B cell (primary cell): ENCODE results near the gene DEAF1. TPM values are rescaled to one million over a fixed set of nuclear protein-coding genes. Genes with fewer than 3 reads are reported as not detected.

ENCODE experiments used
- ATAC-seq: fragments of 200-7000 bp; cut with Tn5 transposase; one replicate; pipeline ENCODE4 v1.10.0; 2021; ENCODE audit warnings: low read depth, mild to moderate bottlenecking, moderate number of reproducible peaks, moderate library complexity
- CTCF ChIA-PET: fragments of 350-600 bp; sonication (Branson Sonifier 250); formaldehyde crosslinking; loops from one replicate; lab custom pipeline; 2021; ENCODE audit warnings: antibody characterized with exemption, inconsistent platforms; lab: Charles Lee
- POLR2A ChIA-PET: fragments of 350-600 bp; sonication (Branson Sonifier 250); formaldehyde crosslinking; loops from one replicate; lab custom pipeline; 2021; ENCODE audit warnings: antibody characterized with exemption; lab: Charles Lee
- DNase-seq: peaks from one replicate; pipeline ENCODE4 v3.0.0; 2013
- H2AFZ ChIP-seq: 2 replicates; pipeline ENCODE4 v1.6.1; 2012; ENCODE audit warnings: mild to moderate bottlenecking, low read depth, low read length; ENCODE audit not compliant: insufficient read depth, poor library complexity, severe bottlenecking
- H3K27ac ChIP-seq, 2 donors: 1 replicate in 1 of 2; 2 replicates in 1 of 2; pipeline ENCODE4 v1.5.1; 2012 to 2013; ENCODE audit warnings: low read length in 2 of 2, mild to moderate bottlenecking in 2 of 2, moderate library complexity in 1 of 2
- H3K27me3 ChIP-seq, 4 experiments: fragments of 200-600 bp in 1 of 4; sonication (generic) in 1 of 4; replicated peaks in 1 of 4; 1 replicate in 2 of 4; 2 replicates in 2 of 4; pipeline versions ENCODE4 v1.6.1 to v1.7.0; 2013 to 2016; ENCODE audit warnings: low read length in 3 of 4, mild to moderate bottlenecking in 2 of 4, mixed read lengths in 1 of 4, moderate library complexity in 1 of 4; ENCODE audit not compliant: insufficient read depth in 4 of 4, control insufficient read depth in 3 of 4; ENCODE audit errors: control extremely low read depth in 1 of 4
- H3K36me3 ChIP-seq, 2 experiments: replicated peaks in 1 of 2; 1 replicate in 1 of 2; 2 replicates in 1 of 2; pipeline versions ENCODE4 v1.6.1 to v1.7.1; 2013; ENCODE audit warnings: low read length in 1 of 2; ENCODE audit not compliant: insufficient read depth in 2 of 2, control insufficient read depth in 1 of 2; ENCODE audit errors: control extremely low read depth in 1 of 2, extremely low read depth in 1 of 2
- H3K4me1 ChIP-seq, 2 donors: fragments of 200-600 bp in 1 of 2; sonication (generic) in 1 of 2; 1 replicate in 1 of 2; 2 replicates in 1 of 2; pipeline versions ENCODE4 v1.5.1 to v1.6.1; 2013 to 2017; ENCODE audit warnings: low read length in 2 of 2; ENCODE audit not compliant: control insufficient read depth in 2 of 2, insufficient read depth in 2 of 2
- H3K4me2 ChIP-seq: replicated peaks from 2 replicates; pipeline ENCODE3; 2012; ENCODE audit warnings: mild to moderate bottlenecking, low read depth, low read length; ENCODE audit not compliant: poor library complexity, severe bottlenecking
- H3K4me3 ChIP-seq, 5 experiments: fragments of 200-600 bp in 1 of 5; sonication (generic) in 1 of 5; 1 replicate in 3 of 5; 2 replicates in 2 of 5; pipeline versions ENCODE4 v1.5.1 to v1.7.0; 2011 to 2016; ENCODE audit warnings: low read length in 4 of 5, mild to moderate bottlenecking in 4 of 5, low read depth in 2 of 5, control low read depth in 1 of 5, moderate library complexity in 1 of 5; ENCODE audit not compliant: insufficient read depth in 1 of 5; ENCODE audit errors: control extremely low read depth in 1 of 5, extremely low read depth in 1 of 5
- H3K79me2 ChIP-seq: fragments of 200-600 bp; sonication (generic); one replicate; pipeline ENCODE4 v1.6.0; 2016; ENCODE audit warnings: low read length; ENCODE audit not compliant: control insufficient read depth, insufficient read depth
- H3K9ac ChIP-seq: fragments of 200-600 bp; sonication (generic); 2 replicates; pipeline ENCODE4 v1.6.1; 2017; ENCODE audit warnings: mild to moderate bottlenecking, low read length, moderate library complexity
- H3K9me3 ChIP-seq, 3 donors: one replicate each; pipeline versions ENCODE4 v1.6.1 to v1.7.1; 2013; ENCODE audit warnings: low read length in 2 of 3; ENCODE audit not compliant: control insufficient read depth in 2 of 3, insufficient read depth in 1 of 3; ENCODE audit errors: control extremely low read depth in 1 of 3
- H4K20me1 ChIP-seq: 2 replicates; pipeline ENCODE4 v1.6.0; 2012; ENCODE audit warnings: mild to moderate bottlenecking, low read length; ENCODE audit not compliant: insufficient read depth, control insufficient read depth, poor library complexity, severe bottlenecking
- H3K27ac Mint-ChIP-seq: one replicate; pipeline ENCODE4 v1.8.0; 2021; ENCODE audit warnings: mixed read lengths
- H3K27me3 Mint-ChIP-seq: one replicate; pipeline ENCODE4 v1.8.0; 2021; ENCODE audit warnings: mixed read lengths
- H3K4me1 Mint-ChIP-seq: one replicate; pipeline ENCODE4 v1.8.0; 2021; ENCODE audit warnings: mixed read lengths
- H3K4me3 Mint-ChIP-seq: one replicate; pipeline ENCODE4 v1.8.0; 2021; ENCODE audit warnings: mixed read lengths
- H3K9me3 Mint-ChIP-seq: one replicate; pipeline ENCODE4 v1.8.0; 2022; ENCODE audit warnings: mixed read lengths; ENCODE audit not compliant: insufficient read depth
- CTCF ChIP-seq: fragments of 200-600 bp; IDR thresholded peaks from one replicate; pipeline ENCODE4 v1.8.0; 2022; ENCODE audit warnings: antibody characterized with exemption, mild to moderate bottlenecking
- EZH2 ChIP-seq: IDR thresholded peaks from 2 replicates; pipeline ENCODE4 v1.6.1; 2012; ENCODE audit warnings: borderline replicate concordance, low read depth, mild to moderate bottlenecking, moderate library complexity, low read length; ENCODE audit not compliant: insufficient read depth, poor library complexity, severe bottlenecking
- WGBS: methylation state at CpG from one replicate; pipeline ENCODE4 v1.1.5; 2013; ENCODE audit warnings: missing lambda C conversion rate; ENCODE audit not compliant: insufficient coverage; 5-methylcytosine and 5-hydroxymethylcytosine counted together
- intact Hi-C: fragments of 100-400 bp; cut with micrococcal nuclease; formaldehyde crosslinking; loops from one replicate; pipeline ENCODE4 v1.10.0; 2022
- polyA plus RNA-seq: library from polyadenylated mRNA; depleted of rRNA; stranded (reverse); fragments of >200 nt; gene quantifications from 2 replicates; pipeline ENCODE4 v1.2.3, GENCODE V29; 2012
- total RNA-seq, 2 donors: library from RNA; stranded (reverse); fragments of 120-200 nt in 1 of 2; gene quantifications; 1 replicate in 1 of 2; 2 replicates in 1 of 2; pipeline versions ENCODE4 v1.2.3 to v1.2.4, GENCODE V29; 2013 to 2022

The DEAF1 gene
- total and polyA plus RNA-seq, 2 donors (not counting 1 experiment from before 2014, with no cell fraction given) = 31.8 to 53.6 TPM

- Mint-ChIP-seq H3K27me3 (peaks cover 5% of the 10 kb centered on the region), H3K27ac (no peak overlapping the region), H3K9me3 (no peaks in the 10 kb centered on the region), H3K4me1 (peaks cover 8% of the 10 kb centered on the region), H3K4me3 (no peak overlapping the region)
- over 99% methylated on average over 13 of the region's 13 CpGs for WGBS
- no peak overlapping the region for H2AFZ ChIP-seq
- H3K27me3 ChIP-seq = peaks cover 0 to 11% (median 0%) of the 10 kb centered on the region in 4 experiments
- H3K4me3 ChIP-seq = no peak overlapping the region
- TF ChIP-seq CTCF (no peak), EZH2 (no peak)
- H4K20me1 ChIP-seq = peaks cover 3% of the 10 kb centered on the region
- no peak for DNase-seq
- peaks cover 3% of the 10 kb centered on the region for H3K79me2 ChIP-seq
- ChIA-PET CTCF (no interaction called here), POLR2A (no interaction called here)
- no peaks in the 10 kb centered on the region for H3K36me3 ChIP-seq
- no peak overlapping the region for H3K9ac ChIP-seq
- H3K4me2 ChIP-seq = no peak overlapping the region
- H3K4me1 ChIP-seq = peaks cover 9 to 13% of the 10 kb centered on the region in 2 donors
- no peaks in the 10 kb centered on the region for H3K9me3 ChIP-seq
- intact Hi-C loops = no loop called here
- no peak overlapping the region for H3K27ac ChIP-seq
- no peak for ATAC-seq
These were observed 74.8 kb downstream of the DEAF1 start for GRCh38 chr11:620201-620600.

- no peak for ATAC-seq
- peaks cover 5% of the 10 kb centered on the region for H3K27me3 Mint-ChIP-seq
- H3K27ac ChIP-seq = no peak overlapping the region
- H3K27me3 ChIP-seq = peaks cover 0 to 5% (median 0%) of the 10 kb centered on the region in 4 experiments
- H3K4me3 ChIP-seq = no peak overlapping the region
- H3K9me3 ChIP-seq = no peaks in the 10 kb centered on the region
- 94% methylated on average over 17 of the region's 22 CpGs for WGBS
- no peak overlapping the region for H2AFZ ChIP-seq
- H3K4me1 Mint-ChIP-seq = peaks cover 8% of the 10 kb centered on the region
- H3K4me2 ChIP-seq = no peak overlapping the region
- H3K79me2 ChIP-seq = peaks cover 6% of the 10 kb centered on the region
- peaks cover 0 to under 1% of the 10 kb centered on the region in 2 experiments for H3K36me3 ChIP-seq
- peaks cover 8% of the 10 kb centered on the region for H4K20me1 ChIP-seq
- no peak overlapping the region for H3K27ac Mint-ChIP-seq
- no peak for DNase-seq
- no peak overlapping the region for H3K9ac ChIP-seq
- ChIA-PET POLR2A (no interaction called here), CTCF (no interaction called here)
- intact Hi-C loops = loop anchor here (10.0 kb wide), 1 partner anchor 105 kb away; no protein-coding TSS in a partner anchor
- no peak overlapping the region for H3K4me3 Mint-ChIP-seq
- peaks cover 14 to 19% of the 10 kb centered on the region in 2 donors for H3K4me1 ChIP-seq
- H3K9me3 Mint-ChIP-seq = no peaks in the 10 kb centered on the region
- no peak for TF ChIP-seq EZH2
These were observed 75.4 kb downstream of the DEAF1 start for GRCh38 chr11:619628-620050.
